CD4-positive, alpha-beta T cell treated with Interleukin-15 for 4 hours (primary cell): ENCODE measurements around the gene ZNF124.
"Not testable (repeated sequence)": the region's sequence is repeated elsewhere in the genome, so short reads cannot be mapped to it uniquely, and the experiment has no call there.

ENCODE experiments used
- DNase-seq: peaks from one replicate; pipeline ENCODE4 v3.0.0-alpha.2; 2020; ENCODE audit warnings: low spot score

Gene ZNF124

GRCh38 chr1:247171875-247172563 lies at the start of gene ZNF124:
ZNF124 (minus strand) TSS chr1:247172020; CDS start chr1:247171877, 143 bp downstream.
- not testable (repeated sequence) for DNase-seq

- DNase-seq, result not testable (repeated sequence)
These were observed 48.5 kb upstream of the ZNF124 start for GRCh38 chr1:247220280-247220679.

DNA sequence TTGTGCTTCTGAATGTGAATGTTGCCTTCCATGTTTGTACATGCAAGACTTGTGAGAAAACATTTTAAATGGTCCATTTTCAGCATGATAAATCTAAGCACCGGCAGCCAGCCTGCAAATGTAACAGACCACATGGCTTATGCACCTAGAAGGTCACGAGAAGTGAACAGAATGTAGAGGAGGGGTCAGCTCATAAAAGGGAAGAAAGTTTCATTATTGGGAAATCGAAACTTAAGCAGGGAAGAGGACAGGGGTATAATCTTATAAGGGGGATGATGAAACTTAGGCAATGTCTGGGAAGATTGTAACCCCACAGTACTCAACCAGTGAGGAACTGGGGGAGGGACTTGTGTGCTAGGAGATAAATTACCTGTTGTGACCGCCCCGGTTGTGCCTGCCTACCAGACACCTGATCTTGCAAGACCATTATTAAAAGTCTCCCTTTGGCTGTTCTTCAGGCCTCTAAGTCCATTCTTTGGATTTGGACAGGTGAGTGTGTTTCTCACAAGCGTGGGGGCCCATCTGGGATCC lies 46.4 kb upstream of the ZNF124 start:
- no peak for DNase-seq

- DNase-seq, result no peak
These were observed 44.4 kb upstream of the ZNF124 start for GRCh38 chr1:247216261-247216660.

DNA sequence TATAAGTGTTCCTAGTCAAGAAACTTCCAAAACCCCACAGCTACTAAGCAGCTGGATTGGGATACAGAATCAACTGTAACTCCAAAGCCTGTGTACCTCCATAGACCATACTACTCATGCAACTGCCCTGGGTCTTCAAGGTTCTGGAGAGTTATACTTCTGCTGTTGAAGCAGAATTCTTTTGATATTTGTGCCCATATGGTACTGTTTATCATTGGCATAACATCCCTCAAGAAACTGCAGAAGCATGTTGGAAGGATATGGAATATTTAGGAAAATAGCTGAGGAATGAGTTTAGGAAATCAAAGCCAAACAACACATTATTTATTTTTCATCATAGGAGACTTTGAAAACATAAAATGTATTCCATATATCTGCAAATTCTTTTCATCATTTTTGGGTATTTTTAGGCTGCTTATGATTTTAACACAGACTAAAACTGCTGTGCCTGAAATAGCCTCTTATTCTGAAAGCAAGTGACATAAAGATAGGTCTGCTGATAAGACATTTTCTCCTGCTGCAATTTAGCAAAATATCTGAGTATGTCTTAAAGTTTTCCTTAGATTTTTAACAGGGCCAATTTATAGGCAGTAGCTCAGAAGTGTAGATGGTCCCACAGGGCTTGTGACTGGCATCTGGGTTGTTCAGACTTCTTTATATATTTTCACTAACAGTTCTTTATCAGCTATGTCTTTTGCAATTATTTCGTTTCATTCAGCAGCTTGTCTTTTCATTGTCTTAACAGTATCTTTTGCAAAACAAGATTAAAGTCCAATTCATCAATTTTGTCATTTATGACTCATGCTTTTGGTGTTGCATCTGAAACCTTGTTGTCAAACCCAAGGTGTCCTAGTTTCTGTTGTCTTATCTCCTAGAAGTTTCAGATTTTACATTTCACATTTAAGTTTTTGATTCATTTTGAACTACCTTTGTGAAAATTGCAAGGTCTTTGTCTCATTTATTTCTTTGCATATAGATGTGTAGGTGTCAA lies 41.1 kb upstream of the ZNF124 start:
- no peak for DNase-seq

DNA sequence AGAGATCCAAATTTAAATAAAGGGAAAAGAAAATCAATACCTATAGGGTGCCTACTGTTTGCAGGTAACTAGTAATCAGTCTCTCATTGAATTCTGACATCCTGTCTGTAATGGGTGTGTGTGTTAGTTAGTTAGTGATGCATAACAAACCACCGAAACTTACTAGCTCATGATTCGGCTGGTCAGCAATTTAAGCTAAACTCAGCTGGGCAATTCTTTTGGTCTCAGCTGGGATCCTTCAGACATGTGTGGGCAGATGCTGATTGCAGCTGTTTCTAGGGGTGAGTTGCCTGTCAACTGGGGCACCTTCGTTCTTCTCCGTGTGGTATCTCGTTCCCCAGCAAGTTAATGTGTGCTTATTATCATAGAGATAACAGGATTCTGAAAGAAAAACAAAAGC lies 40.2 kb upstream of the ZNF124 start:
- DNase-seq, result no peak

DNA sequence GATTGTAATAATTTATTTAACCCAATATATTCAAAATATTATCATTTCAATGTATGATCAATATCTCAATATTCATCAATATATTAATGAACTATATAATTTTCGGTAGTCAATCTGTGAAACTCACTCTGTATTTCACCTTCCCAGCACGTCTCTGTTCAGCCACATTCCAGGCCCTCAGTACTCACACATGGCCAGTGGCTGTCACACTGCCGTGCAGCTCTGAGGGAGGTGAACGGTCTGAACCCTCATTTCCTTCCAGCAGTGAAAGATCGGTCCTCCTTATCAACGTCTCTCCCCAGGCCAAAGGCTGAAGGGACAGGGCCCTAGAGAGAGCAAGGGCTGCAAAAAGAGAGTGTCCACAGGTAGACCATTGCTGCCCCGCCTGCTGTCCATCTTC lies 39.5 kb upstream of the ZNF124 start:
- no peak for DNase-seq

DNA sequence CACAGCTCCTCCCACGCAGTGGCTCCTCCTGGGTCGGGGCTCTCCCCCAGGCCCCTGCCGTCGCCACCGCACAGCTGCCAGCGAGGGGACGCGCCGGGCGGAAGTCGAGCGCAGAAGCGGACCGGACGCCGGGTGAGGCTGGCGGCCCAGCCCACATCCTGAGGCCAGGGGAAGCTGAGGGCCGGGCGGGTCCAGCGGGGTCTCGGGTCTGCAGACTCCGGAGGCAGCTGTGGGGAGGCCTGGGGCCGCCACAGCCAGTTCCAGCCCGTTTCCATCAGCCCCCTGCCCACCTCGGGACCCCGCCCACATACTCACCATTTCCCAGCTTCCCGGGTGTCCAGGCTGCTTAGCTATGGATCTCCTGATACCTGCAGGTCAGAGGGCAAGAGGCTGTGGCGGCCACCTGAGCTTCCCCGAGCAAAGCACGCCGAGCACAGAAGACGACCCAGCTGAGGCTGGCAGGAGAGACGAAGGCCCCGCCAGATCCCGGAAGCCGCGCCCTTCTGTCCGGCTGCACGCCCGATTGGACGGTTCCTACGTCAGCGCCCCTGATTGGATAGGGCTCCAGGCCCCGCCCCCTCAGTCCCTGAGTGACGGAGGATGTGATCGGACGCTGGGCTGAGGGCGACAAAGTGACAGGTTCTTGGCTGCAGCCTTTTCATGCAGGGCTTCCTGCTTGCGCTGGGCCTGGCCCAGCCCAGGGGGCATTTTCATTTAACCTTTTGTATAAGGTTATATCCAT lies 38.7 kb upstream of the ZNF124 start:
- DNase-seq, result peak; percentile 92

GRCh38 chr1:247210062-247210375 lies 38.2 kb upstream of the ZNF124 start:
- DNase-seq, result no peak

DNA sequence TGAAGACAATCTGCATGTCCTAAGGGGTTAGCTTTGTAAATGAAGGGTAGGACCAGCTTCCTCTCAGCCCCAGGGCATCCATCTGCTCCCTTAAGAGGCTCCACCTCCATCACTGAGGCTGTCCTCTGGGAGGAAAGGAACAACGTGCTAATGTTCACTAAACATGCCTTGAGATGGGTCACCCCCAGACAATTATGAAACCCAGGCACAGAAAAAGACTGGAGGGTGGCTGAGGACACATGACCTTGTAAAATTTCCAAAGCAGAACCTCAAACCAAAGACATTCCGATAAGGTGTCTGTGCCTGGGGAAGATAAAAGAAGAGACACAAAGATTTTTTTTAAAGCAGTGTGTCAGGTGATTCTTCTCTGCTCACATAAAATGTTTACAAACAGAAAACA lies 37.6 kb upstream of the ZNF124 start:
- DNase-seq, result no peak

GRCh38 chr1:247204177-247204647 lies 32.4 kb upstream of the ZNF124 start:
- no peak for DNase-seq

GRCh38 chr1:247198781-247199180 lies 27.0 kb upstream of the ZNF124 start:
- no peak for DNase-seq

DNA sequence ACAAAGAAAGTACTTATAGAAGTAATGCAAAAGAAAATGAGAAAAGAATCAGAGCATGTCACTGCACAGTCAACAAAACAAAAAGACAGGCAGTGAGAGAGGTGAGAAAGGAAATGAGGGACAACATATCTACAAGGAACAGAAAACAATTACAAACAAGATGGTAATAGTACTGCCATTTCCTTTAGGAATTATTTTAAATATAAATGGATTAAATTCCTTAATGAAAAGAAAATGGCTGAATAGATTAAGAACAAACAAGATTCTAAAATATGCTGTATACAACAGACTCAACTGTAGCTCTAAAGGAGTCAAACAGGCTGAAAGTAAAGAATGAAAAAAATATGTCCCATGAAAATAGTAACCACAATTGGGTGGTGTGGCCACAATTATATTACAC lies 22.1 kb upstream of the ZNF124 start:
- no peak for DNase-seq

GRCh38 chr1:247189981-247190798 lies 18.4 kb upstream of the ZNF124 start:
- DNase-seq, result no peak

DNA sequence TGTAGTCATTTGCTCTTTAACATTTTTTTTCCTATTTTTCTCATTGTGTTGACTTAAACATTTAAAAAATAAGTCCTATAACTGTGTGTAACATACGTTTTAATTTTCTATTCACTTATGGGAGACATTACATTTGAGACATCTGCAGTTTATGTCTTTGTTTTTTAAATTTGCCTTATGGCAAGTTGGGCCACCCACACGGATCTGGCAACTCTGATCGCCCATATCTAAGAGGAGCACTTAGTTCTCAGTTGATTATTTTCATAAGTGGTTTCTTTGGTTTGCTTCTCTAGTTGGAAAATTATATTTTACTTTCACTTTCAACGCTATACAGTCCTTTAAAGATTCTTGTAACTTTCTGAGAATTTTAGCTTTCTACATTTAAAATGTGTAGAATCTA lies 13.8 kb upstream of the ZNF124 start:
- no peak for DNase-seq

- no peak for DNase-seq
These were observed 12.4 kb upstream of the ZNF124 start for GRCh38 chr1:247184254-247184653.

GRCh38 chr1:247182994-247183393 lies 11.2 kb upstream of the ZNF124 start:
- no peak for DNase-seq

DNA sequence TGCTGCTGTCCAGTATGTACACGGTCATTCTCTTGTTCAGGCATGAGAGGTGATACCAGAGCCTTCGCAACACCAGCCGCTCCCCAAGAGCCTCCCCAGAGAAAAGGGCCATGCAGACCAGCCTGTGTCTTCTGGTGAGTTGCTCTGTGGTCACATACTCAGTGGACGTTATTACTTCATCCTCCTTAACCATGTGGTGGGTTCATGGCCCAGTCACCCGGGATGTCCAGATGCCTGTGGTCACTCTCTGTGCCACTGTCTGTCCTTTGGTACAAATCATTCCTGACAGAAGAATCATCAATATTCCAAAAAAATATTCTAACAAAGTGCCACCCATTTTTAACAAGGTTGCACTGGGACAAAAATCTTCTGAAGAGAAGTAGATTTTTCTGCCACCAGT lies 8.8 kb upstream of the ZNF124 start:
- DNase-seq, result no peak

- DNase-seq, result no peak
These were observed 5.9 kb upstream of the ZNF124 start for GRCh38 chr1:247177755-247178154.

DNA sequence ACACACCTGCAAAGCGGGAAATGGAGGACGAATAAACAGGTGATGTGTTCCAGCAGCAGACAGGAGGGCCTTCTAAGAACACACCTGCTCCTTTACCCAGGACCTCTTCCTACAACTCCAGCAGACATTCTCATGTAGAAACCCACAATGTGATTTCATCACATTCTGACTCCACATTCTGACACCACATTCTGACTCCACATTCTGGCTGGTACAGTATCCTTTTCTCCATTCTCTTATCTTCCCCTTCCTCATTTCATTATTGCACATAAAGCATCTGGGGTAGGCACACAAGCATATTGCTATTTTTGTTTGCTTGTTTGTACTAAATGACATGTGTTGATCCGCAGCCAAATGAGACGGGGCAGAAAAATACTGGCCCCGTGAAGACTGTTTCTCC lies 3.6 kb upstream of the ZNF124 start:
- no peak for DNase-seq

- no peak for DNase-seq
These were observed 1.6 kb upstream of the ZNF124 start for GRCh38 chr1:247173431-247173830.
